Gastrocnemius medialis (tissue), 4 donors: ENCODE measurements around the gene RPS14. TPM values are rescaled to one million over a fixed set of nuclear protein-coding genes. Genes with fewer than 3 reads are reported as not detected.

Experiments
- ATAC-seq, 2 donors: fragments of 150-250 bp; one replicate each; pipeline ENCODE4 v1.9.1; 2016
- DNase-seq, 2 donors: peaks; one replicate each; pipeline ENCODE4 v3.0.0-alpha.2; 2019
- H3K27ac ChIP-seq, 4 donors: fragments of 200-600 bp; sonication (generic); 1 replicate in 1 of 4; 2 replicates in 3 of 4; pipeline ENCODE4 v1.5.1; 2016 to 2018; ENCODE audit warnings: mild to moderate bottlenecking in 2 of 4, moderate library complexity in 1 of 4
- H3K27me3 ChIP-seq, 3 donors: fragments of 200-600 bp; sonication (generic) in 2 of 3; 1 replicate in 1 of 3; 2 replicates in 2 of 3; pipeline versions ENCODE4 v1.5.1 to v1.6.0; 2016 to 2019; ENCODE audit warnings: mild to moderate bottlenecking in 1 of 3, moderate library complexity in 1 of 3
- H3K36me3 ChIP-seq, 2 donors: fragments of 200-600 bp; sonication (generic) in 1 of 2; one replicate each; pipeline ENCODE4 v1.5.1; 2017 to 2018
- H3K4me1 ChIP-seq, 2 donors: fragments of 200-600 bp; sonication (generic) in 1 of 2; one replicate each; pipeline ENCODE4 v1.5.1; 2016 to 2017; ENCODE audit warnings: mild to moderate bottlenecking in 2 of 2
- H3K4me3 ChIP-seq, 4 donors: fragments of 200-600 bp; sonication (generic) in 3 of 4; 1 replicate in 1 of 4; 2 replicates in 3 of 4; pipeline ENCODE4 v1.5.1; 2016 to 2019; ENCODE audit warnings: mild to moderate bottlenecking in 2 of 4
- H3K9me3 ChIP-seq, 3 donors: fragments of 200-600 bp; sonication (generic) in 2 of 3; 1 replicate in 1 of 3; 2 replicates in 2 of 3; pipeline ENCODE4 v1.5.1; 2016 to 2019
- CTCF ChIP-seq, 5 experiments: fragments of 450-650 bp in 3 of 5; fragments of 200-600 bp in 2 of 5; sonication (generic) in 2 of 5; IDR thresholded peaks in 4 of 5; conservative IDR thresholded peaks in 1 of 5; 1 replicate in 4 of 5; 2 replicates in 1 of 5; pipeline ENCODE4 v1.5.1; 2016 to 2019; ENCODE audit warnings: antibody characterized with exemption in 5 of 5, mild to moderate bottlenecking in 3 of 5, moderate library complexity in 3 of 5
- POLR2A ChIP-seq, 2 donors: fragments of 450-650 bp; IDR thresholded peaks; one replicate each; pipeline ENCODE4 v1.6.1; 2017; ENCODE audit warnings: antibody characterized with exemption in 2 of 2, mild to moderate bottlenecking in 2 of 2, moderate library complexity in 2 of 2
- in situ Hi-C, 4 donors: fragments of 200-750 bp; cut with MboI; loops; one replicate each; pipeline versions ENCODE4 v1.15.0 to v1.8.0; 2017; ENCODE audit warnings: low sequenced_read_pairs in 4 of 4
- intact Hi-C: fragments of 100-400 bp; cut with DNase I; formaldehyde crosslinking; loops from one replicate; pipeline ENCODE4 v1.15.1; 2023; ENCODE audit warnings: low total_unique reads
- total RNA-seq, 4 donors: library from RNA; depleted of rRNA; stranded (reverse); fragments of >200 nt; gene quantifications; one replicate each; pipeline versions ENCODE4 v1.1.0 to v1.2.3, GENCODE V29; 2016

RPS14 gene
- total RNA-seq, 4 donors from 2014 or later, result 1,865 to 2,215 (median 2,024) TPM

GRCh38 chr5:150396267-150396666 lies 53.3 kb downstream of the RPS14 start:
- DNase-seq, result no peak
- ATAC-seq, result no peak
- TF ChIP-seq POLR2A (IDR thresholded peaks at IDR 0.05), result no peak
- TF ChIP-seq CTCF (IDR thresholded peaks at IDR 0.05 in 4 of 5, conservative IDR thresholded peaks at IDR 0.05 in 1 of 5), result no peak
- intact Hi-C loops (no loop called here), in situ Hi-C loops (no loop called here)
- Histone ChIP-seq H3K9me3 (no peaks in the 10 kb centered on the region), H3K27ac (no peak overlapping the region), H3K36me3 (peaks cover 0 to 86% of the 10 kb centered on the region in 2 donors), H3K27me3 (no peaks in the 10 kb centered on the region), H3K4me3 (no peak overlapping the region), H3K4me1 (no peaks in the 10 kb centered on the region)

- Histone ChIP-seq H3K36me3 (peaks cover 0 to 92% of the 10 kb centered on the region in 2 donors), H3K9me3 (no peaks in the 10 kb centered on the region), H3K4me3 (no peak overlapping the region), H3K27ac (no peak overlapping the region), H3K4me1 (no peaks in the 10 kb centered on the region), H3K27me3 (no peaks in the 10 kb centered on the region)
- in situ Hi-C loops, result no loop called here
- no peak for DNase-seq
- ATAC-seq, result no peak
- intact Hi-C loops, result no loop called here
- TF ChIP-seq CTCF (IDR thresholded peaks at IDR 0.05 in 4 of 5, conservative IDR thresholded peaks at IDR 0.05 in 1 of 5) (no peak), POLR2A (IDR thresholded peaks at IDR 0.05) (no peak)
Observed at GRCh38 chr5:150395688-150395975, 53.9 kb downstream of the RPS14 start.

GRCh38 chr5:150394912-150395687 lies 54.4 kb downstream of the RPS14 start:
- Histone ChIP-seq H3K27ac (no peak overlapping the region), H3K4me3 (no peak overlapping the region), H3K36me3 (peaks cover 0 to 92% of the 10 kb centered on the region in 2 donors), H3K9me3 (no peaks in the 10 kb centered on the region), H3K4me1 (no peaks in the 10 kb centered on the region), H3K27me3 (no peaks in the 10 kb centered on the region)
- DNase-seq, result no peak
- in situ Hi-C loops, result no loop called here
- intact Hi-C loops, result no loop called here
- TF ChIP-seq POLR2A (IDR thresholded peaks at IDR 0.05) (no peak), CTCF (IDR thresholded peaks at IDR 0.05 in 4 of 5, conservative IDR thresholded peaks at IDR 0.05 in 1 of 5) (no peak)
- no peak for ATAC-seq

- TF ChIP-seq CTCF (IDR thresholded peaks at IDR 0.05 in 4 of 5, conservative IDR thresholded peaks at IDR 0.05 in 1 of 5) (no peak), POLR2A (IDR thresholded peaks at IDR 0.05) (no peak)
- Histone ChIP-seq H3K4me1 (no peaks in the 10 kb centered on the region), H3K27ac (no peak overlapping the region), H3K27me3 (no peaks in the 10 kb centered on the region), H3K4me3 (no peak overlapping the region), H3K36me3 (peaks cover 0 to 92% of the 10 kb centered on the region in 2 donors), H3K9me3 (no peaks in the 10 kb centered on the region)
- in situ Hi-C loops, result no loop called here
- no peak for ATAC-seq
- intact Hi-C loops, result no loop called here
- no peak for DNase-seq
Observed at GRCh38 chr5:150394131-150394530, 55.4 kb downstream of the RPS14 start.
